ENCODE measurements around the gene SCAI.
"Not testable (repeated sequence)": the region's sequence is repeated elsewhere in the genome, so short reads cannot be mapped to it uniquely, and the experiment has no call there.

Gene SCAI

GRCh38 chr9:125143377-125144090, at the start of gene SCAI:
SCAI (minus strand) TSS chr9:125143528; CDS start chr9:125143437, 91 bp downstream.
- TF ChIP-seq ZNF274 (IDR thresholded peaks at IDR 0.05; ENCODE audit: low read depth, low read length), result no peak
- peak within 1 kb of the TSS; percentile 79 for H3K4me3 ChIP-seq (ENCODE audit: low read length)

- peak overlapping the region; percentile 98 for H3K4me3 ChIP-seq (ENCODE audit: low read length)
- TF ChIP-seq ZNF274 (IDR thresholded peaks at IDR 0.05; ENCODE audit: low read depth, low read length), result no peak
Observed at GRCh38 chr9:125190361-125190801, 47.1 kb upstream of the SCAI start.

- H3K4me3 ChIP-seq (ENCODE audit: low read length), result peak within 1 kb of the TSS; percentile 98
- no peak for TF ChIP-seq ZNF274 (IDR thresholded peaks at IDR 0.05; ENCODE audit: low read depth, low read length)
Observed at GRCh38 chr9:125189361-125190289, 46.3 kb upstream of the SCAI start, which contains the start of gene PPP6C. PPP6C (minus strand) TSS chr9:125189803; CDS start chr9:125189718, 85 bp downstream.

GRCh38 chr9:125189011-125189360, 45.7 kb upstream of the SCAI start:
- no peak for TF ChIP-seq ZNF274 (IDR thresholded peaks at IDR 0.05; ENCODE audit: low read depth, low read length)

GRCh38 chr9:125183561-125183960, 40.2 kb upstream of the SCAI start:
- TF ChIP-seq ZNF274 (IDR thresholded peaks at IDR 0.05; ENCODE audit: low read depth, low read length), result no peak
- no peak overlapping the region for H3K4me3 ChIP-seq (ENCODE audit: low read length)

More at GRCh38 chr9:125189011-125189360, 45.7 kb upstream of the SCAI start:
- peak overlapping the region; percentile 94 for H3K4me3 ChIP-seq (ENCODE audit: low read length)

- no peak overlapping the region for H3K4me3 ChIP-seq (ENCODE audit: low read length)
- TF ChIP-seq ZNF274 (IDR thresholded peaks at IDR 0.05; ENCODE audit: low read depth, low read length), result no peak
Observed at GRCh38 chr9:125183054-125183453, 39.7 kb upstream of the SCAI start.

- H3K4me3 ChIP-seq (ENCODE audit: low read length), result not testable (repeated sequence)
Observed at GRCh38 chr9:125181756-125182155, 38.4 kb upstream of the SCAI start.

GRCh38 chr9:125180876-125181275, 37.5 kb upstream of the SCAI start:
- H3K4me3 ChIP-seq (ENCODE audit: low read length), result no peak overlapping the region

GRCh38 chr9:125179776-125180175, 36.4 kb upstream of the SCAI start:
- not testable (repeated sequence) for H3K4me3 ChIP-seq (ENCODE audit: low read length)

More at GRCh38 chr9:125180876-125181275, 37.5 kb upstream of the SCAI start:
- TF ChIP-seq ZNF274 (IDR thresholded peaks at IDR 0.05; ENCODE audit: low read depth, low read length), result no peak

GRCh38 chr9:125177888-125178287, 34.6 kb upstream of the SCAI start:
- no peak overlapping the region for H3K4me3 ChIP-seq (ENCODE audit: low read length)
- TF ChIP-seq ZNF274 (IDR thresholded peaks at IDR 0.05; ENCODE audit: low read depth, low read length), result no peak

- no peak for TF ChIP-seq ZNF274 (IDR thresholded peaks at IDR 0.05; ENCODE audit: low read depth, low read length)
- no peak overlapping the region for H3K4me3 ChIP-seq (ENCODE audit: low read length)
Observed at GRCh38 chr9:125176636-125177035, 33.3 kb upstream of the SCAI start.

GRCh38 chr9:125172031-125172755, 28.9 kb upstream of the SCAI start:
- H3K4me3 ChIP-seq (ENCODE audit: low read length), result no peak overlapping the region
- TF ChIP-seq ZNF274 (IDR thresholded peaks at IDR 0.05; ENCODE audit: low read depth, low read length), result no peak

GRCh38 chr9:125169895-125170294, 26.6 kb upstream of the SCAI start:
- no peak overlapping the region for H3K4me3 ChIP-seq (ENCODE audit: low read length)
- no peak for TF ChIP-seq ZNF274 (IDR thresholded peaks at IDR 0.05; ENCODE audit: low read depth, low read length)

GRCh38 chr9:125166762-125167161, 23.4 kb upstream of the SCAI start:
- TF ChIP-seq ZNF274 (IDR thresholded peaks at IDR 0.05; ENCODE audit: low read depth, low read length), result no peak
- H3K4me3 ChIP-seq (ENCODE audit: low read length), result no peak overlapping the region

GRCh38 chr9:125162891-125163290, 19.6 kb upstream of the SCAI start:
- not testable (repeated sequence) for H3K4me3 ChIP-seq (ENCODE audit: low read length)
